Fibroblast of lung (primary cell): Measurements from ENCODE around the gene SULF2.

Source experiments
- CTCF ChIP-seq, 2 donors: IDR thresholded peaks in 1 of 2; conservative IDR thresholded peaks in 1 of 2; 1 replicate in 1 of 2; 2 replicates in 1 of 2; pipeline ENCODE4 v1.5.1; 2011 to 2012; ENCODE audit warnings: low read length in 2 of 2, control low read depth in 1 of 2, inconsistent platforms in 1 of 2, low read depth in 1 of 2, mild to moderate bottlenecking in 1 of 2
- EZH2 ChIP-seq: IDR thresholded peaks from 2 replicates; pipeline ENCODE4 v1.5.1; 2012; ENCODE audit warnings: low read length, control low read depth, mild to moderate bottlenecking; ENCODE audit errors: missing control alignments

- TF ChIP-seq CTCF (conservative IDR thresholded peaks at IDR 0.05 in 1 of 2, IDR thresholded peaks at IDR 0.05 in 1 of 2; ENCODE audit: low read depth in 1 of 2, low read length in 2 of 2) = no peak
- TF ChIP-seq EZH2 = no peak
Measured at GRCh38 chr20:47782920-47783552, 2.2 kb downstream of the SULF2 start.
